Subcutaneous adipose tissue (tissue), 4 donors: ENCODE data around the gene ASPG. TPM values are rescaled to one million over a fixed set of nuclear protein-coding genes. Genes with fewer than 3 reads are reported as not detected.

ENCODE experiments used
- CTCF ChIP-seq: fragments of 450-650 bp; IDR thresholded peaks from one replicate; pipeline ENCODE4 v1.5.1; 2016; ENCODE audit warnings: low read depth, mild to moderate bottlenecking, control low read depth, antibody characterized with exemption, moderate library complexity
- small RNA-seq: library from RNA; depleted of rRNA; stranded (forward); fragments of <200 nt; gene quantifications from one replicate; pipeline ENCODE3, GENCODE V24; 2016
- total RNA-seq, 4 donors: library from RNA; depleted of rRNA; stranded (reverse); fragments of >200 nt; gene quantifications; one replicate each; pipeline ENCODE4 v1.1.0, GENCODE V29; 2016

ASPG gene
- total RNA-seq, 4 donors from 2014 or later = 1.5 TPM; not detected in 3

GRCh38 chr14:104164041-104164440 is 78.5 kb downstream of the ASPG start:
- no peak for TF ChIP-seq CTCF

GRCh38 chr14:104164512-104164911 is 79.0 kb downstream of the ASPG start:
- TF ChIP-seq CTCF = no peak

Small RNA genes within 50 kb of the gene (small RNA-seq; reads per million reads assigned to genes)
- 1.1 reads per million for gene MIR203A

Other genes starting within 250 kb of the ASPG start
- 10 to 100 TPM in 1 of 4 donors, 1 to 10 TPM in 3; 3.6 to 18.8 (median 8.6) TPM for gene PPP1R13B, start 238.1 kb upstream of the ASPG start, total RNA-seq
- gene TDRD9, start 157.2 kb upstream of the ASPG start, total RNA-seq = 1 to 10 TPM in 3 of 4 donors, under 1 TPM in 1; 0.38 to 3.9 (median 1.2) TPM
- not detected for gene RD3L, start 143.2 kb upstream of the ASPG start, total RNA-seq
- gene KIF26A, start 52.9 kb downstream of the ASPG start, total RNA-seq = 1 to 10 TPM in 2 of 4 donors, under 1 TPM in 2; 0.51 to 9.8 (median 0.88) TPM